Keratinocyte (primary cell): ENCODE measurements around the gene GPHA2. TPM values are rescaled to one million over a fixed set of nuclear protein-coding genes. Genes with fewer than 3 reads are reported as not detected.

Experiments
- DNase-seq: peaks from one replicate; pipeline ENCODE4 v3.0.0-alpha.2; 2011; ENCODE audit warnings: low read depth, missing footprints, low spot score
- FAIRE-seq: peaks from 2 replicates; lab custom pipeline; 2011; peaks lifted over from hg19 to GRCh38; lab: Jason Lieb, UNC
- H2AFZ ChIP-seq: 2 replicates; pipeline ENCODE4 v1.6.0; 2012; ENCODE audit warnings: low read length, control low read depth, inconsistent platforms; ENCODE audit not compliant: control insufficient read depth
- H3K27ac ChIP-seq: 2 replicates; pipeline ENCODE4 v1.5.1; 2011; ENCODE audit warnings: low read length; ENCODE audit not compliant: control insufficient read depth, insufficient read depth
- H3K27me3 ChIP-seq: 3 replicates; pipeline ENCODE4 v1.6.0; 2011; ENCODE audit warnings: low read length; ENCODE audit not compliant: control insufficient read depth, insufficient read depth; ENCODE audit errors: extremely low read depth
- H3K36me3 ChIP-seq, 2 experiments: 2 replicates in 1 of 2; 3 replicates in 1 of 2; pipeline ENCODE4 v1.5.1; 2011; ENCODE audit warnings: low read length in 2 of 2, mild to moderate bottlenecking in 1 of 2; ENCODE audit not compliant: control insufficient read depth in 2 of 2, insufficient read depth in 2 of 2; ENCODE audit errors: extremely low read depth in 1 of 2
- H3K4me1 ChIP-seq: 3 replicates; pipeline ENCODE4 v1.5.1; 2011; ENCODE audit warnings: low read length; ENCODE audit not compliant: control insufficient read depth, insufficient read depth; ENCODE audit errors: extremely low read depth
- H3K4me2 ChIP-seq: 3 replicates; pipeline ENCODE4 v1.6.0; 2011; ENCODE audit warnings: low read depth, low read length; ENCODE audit not compliant: control insufficient read depth, insufficient read depth; ENCODE audit errors: extremely low read depth
- H3K4me3 ChIP-seq, 3 experiments: fragments of 200-600 bp in 1 of 3; sonication (generic) in 1 of 3; 2 replicates in 2 of 3; 3 replicates in 1 of 3; pipeline ENCODE4 v1.5.1; 2011 to 2016; ENCODE audit warnings: low read length in 3 of 3, mild to moderate bottlenecking in 3 of 3, control low read depth in 2 of 3, inconsistent platforms in 1 of 3, low read depth in 1 of 3, mixed read lengths in 1 of 3, mixed run types in 1 of 3, moderate library complexity in 1 of 3; ENCODE audit not compliant: control insufficient read depth in 2 of 3, insufficient read depth in 2 of 3; ENCODE audit errors: extremely low read depth in 1 of 3
- H3K79me2 ChIP-seq: 2 replicates; pipeline ENCODE4 v1.6.0; 2012; ENCODE audit warnings: low read length; ENCODE audit not compliant: control insufficient read depth, insufficient read depth
- H3K9ac ChIP-seq: 3 replicates; pipeline ENCODE4 v1.6.0; 2011; ENCODE audit warnings: low read length; ENCODE audit not compliant: control insufficient read depth, insufficient read depth; ENCODE audit errors: extremely low read depth
- H3K9me1 ChIP-seq: 3 replicates; pipeline ENCODE4 v1.6.0; 2011; ENCODE audit warnings: low read length; ENCODE audit not compliant: control insufficient read depth, insufficient read depth; ENCODE audit errors: extremely low read depth
- H3K9me3 ChIP-seq: 2 replicates; pipeline ENCODE4 v1.5.1; 2012; ENCODE audit warnings: low read depth, low read length; ENCODE audit not compliant: control insufficient read depth
- H4K20me1 ChIP-seq: 3 replicates; pipeline ENCODE4 v1.6.0; 2011; ENCODE audit warnings: low read length; ENCODE audit not compliant: control insufficient read depth, insufficient read depth; ENCODE audit errors: extremely low read depth
- CTCF ChIP-seq, 3 experiments: IDR thresholded peaks in 1 of 3; conservative IDR thresholded peaks in 1 of 3; optimal IDR thresholded peaks in 1 of 3; 2 replicates in 2 of 3; 3 replicates in 1 of 3; pipeline versions ENCODE3 to v1.5.1; 2011; ENCODE audit warnings: low read length in 3 of 3, mild to moderate bottlenecking in 3 of 3, moderate library complexity in 2 of 3, control low read depth in 1 of 3, inconsistent platforms in 1 of 3; ENCODE audit not compliant: insufficient read depth in 2 of 3; ENCODE audit errors: extremely low read depth in 1 of 3
- EZH2 ChIP-seq: IDR thresholded peaks from one replicate; pipeline ENCODE4 v1.6.1; 2012; ENCODE audit warnings: inconsistent platforms, mild to moderate bottlenecking, low read length, moderate library complexity
- dilution Hi-C: fragments of 300-500 bp; cut with MboI; formaldehyde crosslinking; loops from one replicate; pipeline ENCODE4 v1.7.0; 2020; ENCODE audit warnings: low sequenced_read_pairs; ENCODE audit not compliant: extremely low pct_ligation_motif_present
- polyA plus RNA-seq, 5 experiments: library from polyadenylated mRNA; depleted of rRNA in 3 of 5; stranded (reverse) in 3 of 5; stranded (forward) in 1 of 5; unstranded in 1 of 5; fragments of >200 nt; gene quantifications; 1 replicate in 1 of 5; 2 replicates in 3 of 5; 3 replicates in 1 of 5; pipeline versions ENCODE4 v1.2.1 to v1.2.3, GENCODE V29; 2011 to 2012; ENCODE audit warnings: missing spikeins in 2 of 5, low read depth in 1 of 5, low replicate concordance in 1 of 5

Gene GPHA2
- polyA plus RNA-seq, 1 donor (not counting 4 experiments of a cell fraction or from before 2014, with no cell fraction given), result 0.08 TPM

GRCh38 chr11:64933935-64934681, 1.6 kb downstream of the GPHA2 start:
- Histone ChIP-seq H3K9me1 (no peaks in the 10 kb centered on the region), H3K4me2 (no peak overlapping the region), H3K4me1 (peaks cover 2% of the 10 kb centered on the region), H3K9me3 (no peaks in the 10 kb centered on the region), H3K4me3 (no peak overlapping the region), H3K27ac (no peak overlapping the region), H2AFZ (no peak overlapping the region), H4K20me1 (no peaks in the 10 kb centered on the region), H3K27me3 (no peaks in the 10 kb centered on the region), H3K36me3 (peaks cover 13 to 26% of the 10 kb centered on the region in 2 experiments), H3K79me2 (no peaks in the 10 kb centered on the region), H3K9ac (no peak overlapping the region)
- DNase-seq (no peak), FAIRE-seq (no peak)
- dilution Hi-C loops, result no loop called here
- TF ChIP-seq CTCF (optimal IDR thresholded peaks at IDR 0.05 in 1 of 3, IDR thresholded peaks at IDR 0.05 in 1 of 3, conservative IDR thresholded peaks at IDR 0.05 in 1 of 3; ENCODE audit: extremely low read depth in 1 of 3, insufficient read depth in 2 of 3, low read length in 3 of 3) (no peak), EZH2 (no peak)

GRCh38 chr11:64933213-64933934, 2.3 kb downstream of the GPHA2 start:
- FAIRE-seq (no peak), DNase-seq (no peak)
- Histone ChIP-seq H3K79me2 (no peaks in the 10 kb centered on the region), H3K9me1 (no peaks in the 10 kb centered on the region), H4K20me1 (no peaks in the 10 kb centered on the region), H3K36me3 (peaks cover 15 to 28% of the 10 kb centered on the region in 2 experiments), H3K9ac (no peak overlapping the region), H3K9me3 (no peaks in the 10 kb centered on the region), H2AFZ (no peak overlapping the region), H3K4me2 (no peak overlapping the region), H3K4me1 (peaks cover 2% of the 10 kb centered on the region), H3K27me3 (no peaks in the 10 kb centered on the region), H3K4me3 (no peak overlapping the region), H3K27ac (no peak overlapping the region)
- TF ChIP-seq CTCF (optimal IDR thresholded peaks at IDR 0.05 in 1 of 3, IDR thresholded peaks at IDR 0.05 in 1 of 3, conservative IDR thresholded peaks at IDR 0.05 in 1 of 3; ENCODE audit: extremely low read depth in 1 of 3, insufficient read depth in 2 of 3, low read length in 3 of 3) (no peak), EZH2 (no peak)
- dilution Hi-C loops, result no loop called here
